ENCODE data around the gene PLCB4.

DNA sequence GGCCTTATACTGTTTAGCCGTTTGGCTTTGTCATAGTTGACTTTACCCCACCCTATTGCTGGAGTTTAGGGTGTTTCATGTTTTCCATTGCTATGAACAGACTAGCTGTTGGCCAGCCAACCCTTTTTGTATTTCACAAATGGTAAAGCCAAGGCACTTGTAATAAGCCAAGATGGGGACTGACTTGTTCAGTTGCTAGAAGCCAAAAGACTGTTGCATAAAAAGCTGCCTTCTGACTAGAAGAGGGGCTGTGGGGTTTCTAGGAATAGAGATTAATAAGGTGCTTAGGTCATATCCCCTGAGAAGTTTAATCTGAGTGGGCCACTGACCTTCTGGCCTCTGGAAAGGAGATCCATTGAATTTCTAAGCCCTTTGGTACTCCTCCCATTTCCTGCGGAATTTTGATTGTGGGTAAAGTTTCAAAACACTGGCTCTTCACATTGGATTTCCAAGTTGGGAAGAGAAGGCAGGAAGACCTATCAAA, 211.1 kb downstream of the PLCB4 start:
- TF ChIP-seq, protein P1, sequence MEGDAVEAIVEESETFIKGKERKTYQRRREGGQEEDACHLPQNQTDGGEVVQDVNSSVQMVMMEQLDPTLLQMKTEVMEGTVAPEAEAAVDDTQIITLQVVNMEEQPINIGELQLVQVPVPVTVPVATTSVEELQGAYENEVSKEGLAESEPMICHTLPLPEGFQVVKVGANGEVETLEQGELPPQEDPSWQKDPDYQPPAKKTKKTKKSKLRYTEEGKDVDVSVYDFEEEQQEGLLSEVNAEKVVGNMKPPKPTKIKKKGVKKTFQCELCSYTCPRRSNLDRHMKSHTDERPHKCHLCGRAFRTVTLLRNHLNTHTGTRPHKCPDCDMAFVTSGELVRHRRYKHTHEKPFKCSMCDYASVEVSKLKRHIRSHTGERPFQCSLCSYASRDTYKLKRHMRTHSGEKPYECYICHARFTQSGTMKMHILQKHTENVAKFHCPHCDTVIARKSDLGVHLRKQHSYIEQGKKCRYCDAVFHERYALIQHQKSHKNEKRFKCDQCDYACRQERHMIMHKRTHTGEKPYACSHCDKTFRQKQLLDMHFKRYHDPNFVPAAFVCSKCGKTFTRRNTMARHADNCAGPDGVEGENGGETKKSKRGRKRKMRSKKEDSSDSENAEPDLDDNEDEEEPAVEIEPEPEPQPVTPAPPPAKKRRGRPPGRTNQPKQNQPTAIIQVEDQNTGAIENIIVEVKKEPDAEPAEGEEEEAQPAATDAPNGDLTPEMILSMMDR (conservative IDR thresholded peaks at IDR 0.05; ENCODE audit: low read length), result no peak
- no peak for TF ChIP-seq EZH2phosphoT487 (IDR thresholded peaks at IDR 0.05; ENCODE audit: borderline replicate concordance)
